Measurements from ENCODE around the gene HOXA6.

DNA sequence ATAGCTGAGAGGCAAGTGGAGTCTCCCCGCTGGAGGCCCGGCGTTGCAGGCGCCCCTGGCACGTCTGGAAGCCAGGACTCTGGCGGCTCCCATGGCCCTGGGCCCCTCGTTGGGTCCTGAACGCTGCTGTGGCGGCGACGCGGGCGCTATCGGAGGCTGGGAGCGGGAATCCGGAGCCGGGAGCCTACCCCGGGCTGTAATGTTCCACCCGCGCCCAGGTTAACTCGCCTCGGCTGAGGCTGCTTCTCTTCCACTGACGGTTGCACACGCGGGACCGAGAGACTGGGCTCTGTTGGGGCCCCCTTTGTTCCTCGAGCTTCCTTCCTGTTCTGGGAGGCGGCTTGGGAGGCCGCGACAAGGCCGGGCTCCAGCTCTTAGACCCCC lies 2.8 kb downstream of the HOXA6 start:
- TF ChIP-seq, protein P1, sequence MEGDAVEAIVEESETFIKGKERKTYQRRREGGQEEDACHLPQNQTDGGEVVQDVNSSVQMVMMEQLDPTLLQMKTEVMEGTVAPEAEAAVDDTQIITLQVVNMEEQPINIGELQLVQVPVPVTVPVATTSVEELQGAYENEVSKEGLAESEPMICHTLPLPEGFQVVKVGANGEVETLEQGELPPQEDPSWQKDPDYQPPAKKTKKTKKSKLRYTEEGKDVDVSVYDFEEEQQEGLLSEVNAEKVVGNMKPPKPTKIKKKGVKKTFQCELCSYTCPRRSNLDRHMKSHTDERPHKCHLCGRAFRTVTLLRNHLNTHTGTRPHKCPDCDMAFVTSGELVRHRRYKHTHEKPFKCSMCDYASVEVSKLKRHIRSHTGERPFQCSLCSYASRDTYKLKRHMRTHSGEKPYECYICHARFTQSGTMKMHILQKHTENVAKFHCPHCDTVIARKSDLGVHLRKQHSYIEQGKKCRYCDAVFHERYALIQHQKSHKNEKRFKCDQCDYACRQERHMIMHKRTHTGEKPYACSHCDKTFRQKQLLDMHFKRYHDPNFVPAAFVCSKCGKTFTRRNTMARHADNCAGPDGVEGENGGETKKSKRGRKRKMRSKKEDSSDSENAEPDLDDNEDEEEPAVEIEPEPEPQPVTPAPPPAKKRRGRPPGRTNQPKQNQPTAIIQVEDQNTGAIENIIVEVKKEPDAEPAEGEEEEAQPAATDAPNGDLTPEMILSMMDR (IDR thresholded peaks at IDR 0.05): no peak
- no peak for TF ChIP-seq POLR2A (IDR thresholded peaks at IDR 0.05)
- TF ChIP-seq EP300 (IDR thresholded peaks at IDR 0.05): no peak
